ENCODE measurements around the gene NRIP3.
A peak's percentile ranks its signal among the peaks of the same experiment; 100 is the strongest.

The NRIP3 gene

DNA sequence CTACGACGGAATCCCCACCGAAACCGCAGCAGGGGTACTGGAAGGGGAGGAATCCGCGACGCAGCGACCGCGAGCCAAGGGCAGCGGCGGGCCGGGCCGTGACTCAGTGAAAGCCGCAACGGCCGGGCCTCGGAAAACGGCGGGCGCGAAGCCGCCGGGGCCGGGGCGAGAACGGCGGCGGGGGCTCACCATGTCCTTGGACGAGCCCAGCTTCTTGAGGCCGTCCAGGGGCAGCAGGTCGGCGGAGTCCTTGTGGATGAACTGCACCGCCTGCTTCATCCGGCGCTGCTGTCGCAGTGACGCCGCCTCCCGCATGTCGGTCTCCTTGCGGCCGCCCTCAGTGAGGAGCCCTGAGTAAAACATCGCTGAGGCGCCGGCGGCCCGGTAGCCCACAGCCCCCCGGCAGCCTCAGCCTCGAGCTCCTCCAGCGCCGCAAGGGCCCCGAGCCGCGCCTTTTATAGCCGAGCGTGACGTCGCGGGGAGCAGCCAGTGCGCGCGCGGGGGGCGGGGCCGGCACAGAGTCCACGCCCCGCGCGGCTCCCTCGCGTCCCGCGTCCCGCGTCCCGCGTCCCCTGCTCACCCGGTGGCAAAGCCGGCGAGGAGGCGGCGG, at the start of gene NRIP3:
Gene NRIP3 (minus strand): TSS at position 429 of the 610 bp plus-strand sequence. CDS start 66 bp downstream, at position 363.
- no peak for DNase-seq

DNA sequence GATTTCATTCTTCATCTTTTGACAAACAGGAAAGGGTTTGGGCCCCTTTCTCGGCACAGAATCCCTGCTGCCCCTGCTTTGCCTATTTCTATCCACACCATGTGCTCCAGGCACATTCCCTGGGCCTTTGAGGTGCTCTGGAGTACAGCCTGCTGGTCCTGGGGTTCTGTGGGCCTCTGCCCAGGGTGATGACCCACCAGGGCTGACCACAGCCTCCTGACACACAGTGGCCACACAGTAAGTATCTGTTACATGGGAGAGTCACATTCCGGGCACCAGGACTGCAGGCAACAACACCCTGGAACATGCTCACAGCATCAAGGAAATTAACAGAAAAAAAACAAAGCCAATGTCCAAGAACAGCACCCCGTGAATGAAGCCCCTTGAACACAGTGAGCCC, 48.5 kb upstream of the NRIP3 start:
- no peak for DNase-seq

DNA sequence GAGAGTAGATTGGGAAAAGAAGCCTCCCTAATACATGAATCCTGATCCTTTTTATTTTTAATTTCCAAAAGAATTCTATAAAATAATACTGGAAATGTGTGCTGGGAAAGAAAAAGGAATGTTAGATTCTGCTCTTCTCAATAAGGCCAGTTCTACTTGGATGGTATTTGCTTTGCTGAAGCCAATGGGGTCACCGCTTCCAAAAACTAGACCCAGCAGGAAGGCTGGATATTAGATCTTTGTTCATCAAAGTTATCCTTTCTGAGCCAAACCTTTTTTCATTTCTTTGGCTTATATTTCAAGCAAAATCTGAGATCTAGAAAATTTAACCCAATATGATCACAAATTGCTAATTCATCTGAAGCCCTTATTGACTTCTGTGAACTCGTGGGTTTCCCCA, 46.2 kb upstream of the NRIP3 start:
- DNase-seq, result no peak

DNA sequence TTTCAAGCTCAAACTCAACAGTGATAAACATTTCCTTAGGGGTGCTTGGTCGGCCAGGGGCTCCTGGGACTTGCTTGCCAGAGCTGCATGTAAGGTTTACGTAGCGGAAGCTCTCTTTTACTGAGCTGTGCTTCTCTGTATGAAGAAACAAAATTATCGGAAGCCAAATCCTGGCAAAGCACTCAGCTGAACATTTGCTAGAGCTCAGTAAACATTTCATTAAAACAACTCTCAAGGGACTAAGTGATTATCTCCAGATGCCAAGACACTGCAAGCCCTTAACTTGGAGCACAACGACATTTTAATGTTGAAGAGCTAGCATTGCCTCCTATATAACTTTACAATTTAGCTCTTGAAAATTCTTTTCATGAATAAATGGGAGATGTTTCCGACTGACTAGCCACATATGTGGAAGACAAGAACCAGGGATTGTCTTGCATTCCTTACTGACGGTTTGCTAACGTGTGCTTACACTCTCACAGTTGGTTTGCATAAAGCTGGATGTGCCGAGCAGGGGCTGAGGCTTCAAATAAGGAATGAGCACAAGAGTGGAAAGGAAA, 44.2 kb upstream of the NRIP3 start:
- DNase-seq, result no peak

DNA sequence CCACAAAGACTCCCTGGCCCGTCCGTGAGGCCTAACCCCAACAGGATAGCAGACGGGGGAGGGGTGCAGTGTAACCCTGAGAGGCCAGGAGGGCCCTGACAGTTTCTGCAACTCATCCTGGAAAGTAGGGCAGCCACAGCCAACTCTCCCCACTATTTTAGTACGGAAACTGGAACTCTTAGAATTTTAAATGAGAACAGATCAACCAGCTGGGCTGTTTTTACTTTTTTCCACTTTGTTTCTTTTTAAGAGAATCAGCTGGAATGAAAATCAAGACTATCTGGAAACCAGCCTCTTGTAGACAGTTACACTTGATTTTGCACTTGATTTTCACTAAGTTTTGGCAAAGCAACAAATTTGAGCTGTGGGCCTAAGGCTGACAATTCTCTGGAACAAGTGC, 42.7 kb upstream of the NRIP3 start:
- no peak for DNase-seq

DNA sequence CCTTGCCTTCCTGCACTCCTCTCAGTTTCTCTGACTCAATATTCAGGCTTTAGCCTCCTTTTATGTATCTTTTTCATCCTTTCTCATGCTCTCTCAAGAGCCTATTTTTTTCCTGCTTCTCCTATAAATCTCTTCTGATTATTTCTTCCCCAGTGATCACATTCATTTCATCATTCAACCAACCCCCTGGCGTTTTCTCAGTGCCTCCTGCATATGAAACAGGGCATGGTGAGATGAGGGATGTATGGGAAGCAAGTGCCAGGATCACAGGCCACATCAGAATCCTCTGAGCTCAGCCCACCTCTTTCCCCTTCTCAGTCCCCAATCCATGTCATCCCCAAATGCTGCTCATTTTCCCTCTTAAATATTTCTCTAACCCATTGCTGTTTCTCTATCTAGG, 38.7 kb upstream of the NRIP3 start:
- DNase-seq, result no peak

DNA sequence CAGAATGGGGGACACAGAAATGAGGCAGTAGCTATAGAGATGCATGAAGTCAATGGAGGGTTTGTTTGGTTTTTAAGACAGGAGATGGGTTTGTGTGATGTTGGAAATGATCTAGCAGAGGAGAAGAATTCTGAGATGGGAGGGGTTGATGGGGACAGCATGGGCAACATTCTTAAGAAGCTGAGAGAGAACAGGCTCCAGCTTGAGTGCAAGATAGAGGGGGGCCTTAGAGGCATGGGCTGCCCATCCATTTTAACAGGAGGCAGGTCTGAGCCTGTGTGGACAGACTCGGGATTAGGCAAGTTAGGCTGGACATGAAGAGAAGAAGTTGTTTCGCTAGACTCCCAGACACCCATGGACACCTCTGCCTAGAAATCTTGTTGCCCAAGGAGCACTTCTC, 37.9 kb upstream of the NRIP3 start:
- no peak for DNase-seq

DNA sequence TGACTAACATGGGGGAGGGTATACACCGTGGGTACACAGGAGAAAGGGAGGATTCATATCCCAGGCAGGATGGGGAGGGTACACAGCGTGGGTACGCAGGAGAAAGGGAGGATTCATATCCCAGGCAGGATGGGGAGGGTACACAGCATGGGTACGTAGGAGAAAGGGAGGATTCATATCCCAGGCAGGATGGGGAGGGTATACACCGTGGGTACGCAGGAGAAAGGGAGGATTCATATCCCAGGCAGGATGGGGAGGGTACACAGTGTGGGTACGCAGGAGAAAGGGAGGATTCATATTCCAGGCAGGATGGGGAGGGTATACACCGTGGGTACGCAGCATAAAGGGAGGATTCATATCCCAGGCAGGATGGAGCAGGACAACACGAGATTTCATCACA, 36.6 kb upstream of the NRIP3 start:
- no peak for DNase-seq

DNA sequence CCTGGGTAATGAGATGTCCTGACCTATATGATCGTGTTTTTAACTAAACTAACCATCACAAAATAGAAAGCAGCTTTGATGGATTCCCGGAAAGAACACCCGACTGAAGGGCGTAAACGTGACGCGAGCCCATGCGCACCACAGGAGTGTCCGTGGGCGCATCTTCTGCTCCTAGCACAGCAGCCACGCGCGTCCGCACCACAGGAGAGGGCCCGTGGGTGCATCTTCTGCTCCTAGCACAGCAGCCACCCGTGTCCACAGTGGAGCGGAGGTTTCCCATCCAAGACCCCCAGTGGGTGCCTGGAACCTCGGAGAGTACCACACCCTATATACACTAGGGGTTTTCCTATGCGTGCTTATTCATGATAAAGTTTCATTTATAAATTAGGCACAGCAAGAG, 36.1 kb upstream of the NRIP3 start:
- no peak for DNase-seq

DNA sequence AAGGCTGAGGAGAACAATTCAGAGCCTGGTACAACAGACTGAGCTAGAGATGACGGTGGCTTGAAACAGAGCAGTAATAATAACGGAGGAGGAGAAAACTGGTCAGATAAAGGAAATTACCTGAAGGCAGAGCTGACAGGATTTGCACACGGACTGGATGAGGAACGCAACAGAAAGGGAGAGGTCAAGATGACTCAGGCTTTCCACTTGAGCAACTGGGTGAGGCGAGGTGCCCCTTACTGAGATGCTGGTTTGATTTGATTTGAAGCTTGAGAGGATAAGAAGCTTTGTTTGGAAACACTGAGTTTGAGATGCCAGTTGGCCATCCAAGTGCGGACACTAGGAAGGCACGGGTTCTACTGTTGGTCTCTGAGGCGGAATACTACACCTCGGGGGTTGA, 35.4 kb upstream of the NRIP3 start:
- DNase-seq, result no peak

DNA sequence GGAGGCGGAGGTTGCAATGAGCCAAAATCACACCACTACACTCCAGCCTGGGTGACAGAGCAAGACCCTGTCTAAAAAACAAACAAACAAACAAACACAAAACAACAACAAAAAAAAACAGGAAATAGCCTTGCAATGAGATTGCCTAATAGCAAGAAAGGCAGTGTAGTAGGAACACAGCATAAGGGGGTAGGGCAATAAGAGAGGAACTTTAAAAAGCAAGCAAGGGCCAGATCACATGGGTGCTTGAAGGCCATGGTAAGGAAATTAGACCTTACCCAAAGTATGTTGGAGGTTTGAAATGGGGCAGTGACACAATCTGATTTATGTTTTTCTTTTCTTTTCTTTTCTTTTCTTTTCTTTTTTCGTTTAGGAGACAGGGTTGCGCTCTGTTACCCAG, 34.7 kb upstream of the NRIP3 start:
- DNase-seq, result no peak

DNA sequence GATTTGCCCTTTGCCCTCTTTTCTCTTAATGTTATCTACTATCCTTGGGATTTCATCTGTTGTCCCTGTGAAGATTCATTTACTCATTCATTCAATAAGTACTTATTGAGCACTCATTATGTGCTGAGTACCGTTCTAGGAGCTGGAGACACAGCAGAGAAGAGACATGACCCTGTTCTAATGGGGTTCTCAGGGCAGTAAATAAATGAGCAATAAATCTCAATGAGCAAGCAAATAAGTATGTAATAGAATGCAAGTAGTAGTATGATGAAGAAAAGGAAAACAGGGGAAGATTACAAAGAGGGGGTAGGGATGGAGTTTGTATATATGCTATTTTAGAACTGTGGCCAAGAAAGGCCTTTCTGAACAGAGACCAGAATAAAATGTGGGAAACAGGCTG, 34.2 kb upstream of the NRIP3 start:
- no peak for DNase-seq

DNA sequence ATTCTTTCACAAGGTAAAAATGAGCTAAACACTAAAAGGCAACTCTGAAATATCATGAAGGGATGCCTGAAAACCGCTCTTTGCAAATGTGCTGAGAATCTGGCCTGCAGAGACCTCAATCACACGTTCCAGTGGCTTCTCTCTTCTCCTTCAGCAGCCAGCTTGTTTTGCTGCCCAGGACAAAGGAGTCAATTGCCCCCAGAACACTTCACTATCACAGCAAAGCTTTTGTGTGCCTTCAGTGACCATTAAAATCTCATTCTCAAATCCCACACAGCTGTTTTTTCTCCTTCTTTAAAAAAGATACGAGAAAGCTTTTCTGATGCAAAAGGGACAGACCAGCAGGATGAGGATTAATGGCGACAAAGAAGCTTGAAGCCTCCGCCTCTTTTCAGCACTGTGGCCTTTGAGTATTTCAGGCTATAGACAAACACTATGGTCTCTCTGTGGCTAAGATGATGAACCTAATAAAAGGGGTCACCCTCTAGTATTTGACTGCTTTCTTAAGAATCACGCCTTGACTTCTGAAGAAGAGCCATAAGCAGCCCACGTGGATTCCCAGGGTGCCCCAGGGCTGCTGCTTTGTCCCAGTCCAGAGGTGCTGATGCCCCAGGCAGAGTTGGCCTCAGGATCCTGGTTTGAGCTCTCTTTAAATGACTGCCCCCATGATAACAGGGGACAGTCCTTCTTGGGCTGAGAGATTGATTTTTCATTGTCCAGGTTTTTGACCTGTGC, 33.4 kb upstream of the NRIP3 start:
- DNase-seq, result no peak

DNA sequence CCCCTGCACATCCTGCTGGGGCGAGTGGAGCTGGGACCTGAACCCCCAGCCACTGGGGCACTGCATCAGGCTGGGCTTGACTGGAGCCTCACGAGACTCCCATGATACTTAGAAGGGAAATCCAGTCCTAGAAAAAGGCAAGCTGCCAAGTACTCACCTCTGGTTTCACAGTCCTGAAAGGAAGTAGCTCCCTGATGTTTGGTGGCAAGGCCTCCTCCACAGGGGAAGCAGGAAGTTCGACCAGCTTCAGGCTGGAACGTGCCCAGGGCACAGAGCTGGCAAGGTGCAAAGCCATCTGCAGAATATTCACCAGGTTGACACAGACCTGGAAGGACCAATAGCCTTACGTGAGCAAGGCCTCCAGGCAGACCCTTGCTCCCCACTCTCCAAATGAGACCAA, 26.8 kb upstream of the NRIP3 start:
- DNase-seq, result no peak

DNA sequence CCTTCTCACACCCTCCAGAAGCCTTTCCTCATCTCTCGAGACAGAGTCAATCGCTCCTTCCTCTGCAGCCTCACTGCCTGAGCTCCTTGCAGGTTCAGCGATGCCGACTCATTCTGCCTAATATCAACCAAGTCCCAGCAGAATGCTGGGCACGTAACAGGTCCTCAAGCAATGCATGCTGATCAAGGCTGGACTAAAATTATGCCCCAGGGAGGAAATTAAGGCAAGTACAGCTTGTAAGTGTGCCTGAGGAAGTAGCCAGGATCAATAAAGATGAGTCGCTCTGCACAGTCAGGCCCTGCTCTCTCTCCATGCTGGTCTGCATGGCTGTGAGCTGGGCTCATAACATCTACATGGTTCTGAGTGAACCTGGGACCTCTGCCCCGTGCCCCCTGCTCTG, 25.6 kb upstream of the NRIP3 start:
- DNase-seq, result no peak

DNA sequence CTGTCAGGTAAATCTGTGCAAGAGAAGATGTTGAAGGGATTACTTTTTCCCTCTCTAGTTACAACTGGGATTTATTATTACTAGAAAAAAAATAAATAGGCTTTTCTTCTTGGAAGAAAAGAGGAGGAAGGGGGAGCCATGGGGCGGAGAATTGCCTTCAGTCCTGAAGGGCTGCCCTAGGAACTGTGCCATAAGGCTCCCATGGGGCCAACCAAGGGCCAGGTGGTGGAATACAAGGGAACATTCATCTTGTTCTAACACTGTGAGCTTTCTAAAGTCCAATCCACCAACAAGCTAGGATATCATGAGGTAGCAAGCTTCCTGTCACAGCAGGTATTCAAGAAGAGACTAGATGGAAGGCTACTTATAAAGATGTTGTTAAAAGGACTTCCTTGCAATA, 24.8 kb upstream of the NRIP3 start:
- DNase-seq, result no peak

DNA sequence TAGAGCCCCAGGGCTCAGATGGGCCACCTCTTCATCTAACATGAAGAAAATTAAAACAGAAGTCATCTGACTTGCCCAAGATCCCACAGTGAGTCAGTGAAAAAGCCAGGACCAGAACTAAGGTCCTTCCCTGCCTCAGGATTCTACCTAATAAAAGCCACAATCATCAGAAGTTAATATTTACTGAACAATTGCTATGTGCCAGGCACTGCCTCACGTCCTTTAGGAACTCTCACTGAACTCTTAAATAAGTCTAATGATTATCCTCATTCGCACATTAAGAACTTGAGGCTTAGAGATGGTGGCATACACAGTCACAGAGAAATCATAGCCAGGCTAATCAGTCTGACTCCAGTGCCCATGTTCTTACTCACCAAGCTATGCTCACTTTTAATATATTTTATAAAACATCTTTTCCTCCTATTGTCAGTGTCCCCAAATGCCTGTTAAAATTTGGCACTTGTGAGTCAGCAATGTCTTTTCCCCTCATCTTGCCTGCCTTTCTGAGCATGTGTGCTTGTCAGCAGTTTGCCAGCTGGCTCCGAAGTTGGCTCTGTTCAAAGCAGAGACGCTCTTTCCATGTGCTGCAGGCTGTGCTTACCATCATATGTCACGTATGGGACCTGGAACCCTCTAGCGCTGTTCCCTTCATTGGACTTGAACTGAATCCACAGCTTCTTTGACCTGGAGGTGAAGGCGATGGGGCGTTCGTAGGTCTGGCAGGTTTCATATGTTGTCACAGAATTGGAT, 21.5 kb upstream of the NRIP3 start:
- DNase-seq, result no peak

DNA sequence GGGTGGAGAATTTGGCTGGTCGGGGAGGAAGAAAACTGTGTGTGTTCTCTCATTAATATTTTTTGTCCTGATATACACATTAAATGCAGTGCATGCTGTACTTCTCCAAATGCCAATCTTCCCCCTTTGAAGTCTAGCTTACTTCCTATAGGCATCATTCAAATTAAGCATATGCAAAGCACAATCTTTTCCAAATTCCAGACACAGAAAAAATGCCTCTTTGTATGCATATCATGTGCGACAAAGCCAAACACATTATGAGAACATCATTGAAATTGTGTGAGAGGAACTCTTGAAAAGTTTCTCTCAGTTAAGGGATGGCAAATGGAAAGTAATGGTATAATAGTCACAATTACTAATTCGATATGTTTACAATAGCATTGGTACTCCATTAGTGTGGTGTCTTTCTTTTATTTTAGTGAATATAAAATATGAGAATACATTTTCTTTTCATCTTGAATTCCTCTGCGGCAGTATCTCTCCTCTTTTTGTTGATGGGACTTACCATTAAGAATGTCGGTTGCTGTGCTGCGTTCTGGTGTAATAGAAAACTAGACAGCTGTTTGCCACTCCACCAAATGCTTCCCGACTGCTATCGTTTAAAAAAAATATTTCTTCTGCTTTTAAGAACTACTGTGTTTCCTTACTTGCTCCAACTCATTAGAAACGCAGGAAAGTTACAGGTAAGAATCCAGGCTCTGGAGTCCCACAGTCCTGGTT, 19.3 kb upstream of the NRIP3 start:
- DNase-seq, result no peak

DNA sequence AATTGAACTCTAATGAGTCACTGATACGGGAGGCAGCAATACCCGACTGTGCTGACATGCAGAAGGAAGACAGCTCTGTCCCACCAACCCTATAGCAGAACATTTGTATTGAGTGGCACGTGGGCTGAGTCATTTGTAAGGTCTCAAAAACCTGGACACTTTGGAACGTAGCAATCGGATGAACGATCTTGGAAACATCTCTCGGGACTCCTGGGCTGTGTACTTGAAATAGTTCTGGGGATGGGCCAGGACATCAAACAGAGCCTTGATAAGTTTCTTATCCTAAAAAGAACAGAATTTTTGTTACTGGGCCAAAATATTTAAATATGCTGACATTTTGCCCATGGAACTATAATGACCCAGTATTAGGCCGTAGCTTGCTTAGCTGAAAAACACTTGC, 17.1 kb upstream of the NRIP3 start:
- no peak for DNase-seq

DNA sequence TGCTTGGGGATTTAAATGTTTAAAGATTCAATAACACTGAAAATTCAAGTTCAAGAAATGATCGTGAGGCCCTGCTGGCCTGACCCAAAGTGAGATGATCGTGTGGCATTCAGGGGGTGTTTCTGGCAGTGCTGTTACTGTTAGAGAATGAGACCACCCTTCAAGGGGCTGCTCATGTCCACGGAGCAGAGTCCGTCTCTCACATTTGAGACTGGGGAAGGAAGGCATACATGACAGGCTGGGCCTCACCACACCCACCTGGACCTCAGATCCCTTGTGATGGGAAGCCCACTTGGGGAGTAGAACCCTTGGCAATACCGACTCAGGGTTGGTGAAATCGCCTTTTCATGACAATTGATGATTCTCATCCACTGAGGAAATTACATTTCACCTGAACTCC, 16.1 kb upstream of the NRIP3 start:
- no peak for DNase-seq

DNA sequence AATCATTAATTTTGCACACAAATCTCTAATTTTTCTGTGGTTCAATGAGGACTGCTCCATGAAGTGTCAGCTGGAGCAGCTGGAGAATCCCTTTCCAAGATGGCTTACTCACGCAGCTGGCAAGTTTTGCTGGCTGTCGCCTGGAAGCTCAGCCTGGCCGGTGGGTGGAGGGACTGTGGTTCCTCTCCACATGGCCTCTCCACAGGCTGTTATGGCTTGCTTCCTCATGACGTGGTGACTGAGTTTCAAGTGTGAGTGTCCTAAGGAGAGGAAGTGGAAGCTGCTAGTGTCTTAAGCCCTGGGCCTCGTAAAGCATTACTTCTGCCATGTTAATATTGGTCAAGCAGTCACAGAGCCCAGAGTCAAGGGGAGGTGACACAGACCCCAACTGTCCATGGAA, 14.0 kb upstream of the NRIP3 start:
- DNase-seq, result no peak

DNA sequence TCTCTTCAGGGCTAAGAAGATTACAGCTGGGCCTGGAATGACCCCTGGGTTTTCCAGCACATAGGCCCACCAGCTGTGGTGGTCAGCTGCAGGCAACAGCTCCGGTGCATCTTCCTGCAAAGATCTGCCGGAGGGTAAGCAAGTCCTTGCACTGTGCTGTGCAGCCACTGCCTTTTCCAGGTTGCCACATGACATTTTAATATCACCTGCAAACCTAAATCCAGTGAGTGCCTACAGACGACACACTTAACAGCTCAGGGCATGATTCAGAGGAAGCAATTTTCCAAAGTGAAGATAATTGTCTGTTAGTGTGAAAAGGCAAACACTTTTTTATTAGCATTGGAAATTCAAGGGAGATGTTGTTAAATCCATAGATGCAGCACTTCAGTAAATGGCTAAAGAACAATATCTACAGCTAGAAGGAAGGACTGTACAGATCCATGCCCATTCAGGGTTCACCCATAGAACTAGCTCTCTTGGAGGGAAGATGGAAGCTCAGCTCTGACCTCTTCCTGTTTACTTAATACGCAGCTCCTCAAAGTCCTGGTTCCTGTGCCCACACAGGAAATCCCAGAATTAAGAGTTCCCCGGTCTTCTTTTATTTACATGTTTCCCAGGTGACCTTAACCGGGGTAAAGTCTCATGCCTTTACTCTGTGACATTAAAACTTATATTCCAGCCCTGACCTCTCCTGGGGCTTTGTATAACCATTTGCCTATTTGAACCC, 13.3 kb upstream of the NRIP3 start:
- DNase-seq, result no peak

DNA sequence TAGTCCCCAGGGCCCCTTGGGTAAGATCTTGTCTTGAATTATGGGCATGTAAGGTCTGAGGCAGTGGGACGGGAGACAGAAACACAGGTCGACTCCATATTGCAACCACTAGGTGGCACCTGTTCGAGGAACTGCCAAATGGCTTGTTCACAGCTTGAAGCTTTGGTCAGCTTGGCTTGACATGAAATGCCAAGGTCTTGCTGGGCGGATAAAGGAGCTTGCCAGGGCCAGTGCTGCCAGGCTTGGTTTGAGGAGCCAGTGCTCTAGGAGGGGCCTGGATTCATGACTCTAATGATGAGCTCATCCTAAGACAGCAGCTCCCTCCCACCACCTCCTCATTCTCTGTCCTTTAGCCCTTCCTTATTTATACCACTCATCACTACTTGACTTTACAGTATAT, 11.9 kb upstream of the NRIP3 start:
- DNase-seq, result peak; percentile 23
